ENCODE results near the gene LMNA. TPM values are rescaled to one million over a fixed set of nuclear protein-coding genes. Genes with fewer than 3 reads are reported as not detected.
"Not testable (repeated sequence)": the region's sequence is repeated elsewhere in the genome, so short reads cannot be mapped to it uniquely, and the experiment has no call there.

The LMNA gene
- total RNA-seq, 2 donors from 2014 or later: 740 to 804 TPM

DNA sequence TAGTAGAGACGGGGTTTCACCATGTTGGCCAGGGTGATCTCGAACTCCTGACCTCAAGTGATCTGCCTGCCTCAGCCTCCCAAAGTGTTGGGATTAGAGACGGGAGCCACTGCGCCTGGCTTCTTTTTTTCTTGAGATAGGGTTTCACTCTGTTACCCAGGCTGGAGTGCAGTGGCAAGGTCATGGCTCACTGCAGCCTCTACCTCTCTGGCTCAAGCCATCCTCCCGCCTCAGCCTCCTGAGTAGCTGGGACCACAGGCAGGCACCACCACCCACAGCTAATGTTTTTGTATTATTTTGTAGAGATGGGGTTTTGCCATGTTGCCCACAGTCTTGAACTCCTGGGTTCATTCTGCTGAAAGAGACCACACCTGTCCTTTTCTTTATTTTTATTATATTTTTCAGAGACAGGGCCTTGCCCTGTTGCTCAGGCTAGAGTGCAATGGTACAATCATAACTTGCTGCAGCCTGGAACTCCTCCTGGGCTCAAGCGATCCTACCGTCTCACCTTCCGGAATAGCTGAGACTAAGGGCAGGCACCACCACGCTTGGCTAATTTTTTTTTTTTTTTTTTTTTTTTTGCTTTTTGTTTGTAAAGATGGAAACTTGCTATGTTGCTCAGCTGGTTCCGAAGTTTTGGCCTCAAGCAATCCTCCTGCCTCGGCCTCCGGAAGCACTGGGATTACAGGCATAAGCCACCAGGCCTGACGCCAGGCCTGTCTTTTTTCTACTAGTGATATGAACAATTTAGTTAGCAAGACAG lies 3.1 kb downstream of the LMNA start:
- Histone ChIP-seq H3K4me3 (peak overlapping the region; percentile 96), H3K4me1 (ENCODE audit: control insufficient read depth in 1 of 2, low read depth in 2 of 2) (peaks cover 36 to 55% of the 10 kb centered on the region in 2 donors), H3K27me3 (replicated peaks; ENCODE audit: insufficient read depth) (no peaks in the 10 kb centered on the region), H3K27ac (peak overlapping the region; percentile 98), H3K36me3 (no peaks in the 10 kb centered on the region), H3K9me3 (no peaks in the 10 kb centered on the region)
- TF ChIP-seq, protein P1, sequence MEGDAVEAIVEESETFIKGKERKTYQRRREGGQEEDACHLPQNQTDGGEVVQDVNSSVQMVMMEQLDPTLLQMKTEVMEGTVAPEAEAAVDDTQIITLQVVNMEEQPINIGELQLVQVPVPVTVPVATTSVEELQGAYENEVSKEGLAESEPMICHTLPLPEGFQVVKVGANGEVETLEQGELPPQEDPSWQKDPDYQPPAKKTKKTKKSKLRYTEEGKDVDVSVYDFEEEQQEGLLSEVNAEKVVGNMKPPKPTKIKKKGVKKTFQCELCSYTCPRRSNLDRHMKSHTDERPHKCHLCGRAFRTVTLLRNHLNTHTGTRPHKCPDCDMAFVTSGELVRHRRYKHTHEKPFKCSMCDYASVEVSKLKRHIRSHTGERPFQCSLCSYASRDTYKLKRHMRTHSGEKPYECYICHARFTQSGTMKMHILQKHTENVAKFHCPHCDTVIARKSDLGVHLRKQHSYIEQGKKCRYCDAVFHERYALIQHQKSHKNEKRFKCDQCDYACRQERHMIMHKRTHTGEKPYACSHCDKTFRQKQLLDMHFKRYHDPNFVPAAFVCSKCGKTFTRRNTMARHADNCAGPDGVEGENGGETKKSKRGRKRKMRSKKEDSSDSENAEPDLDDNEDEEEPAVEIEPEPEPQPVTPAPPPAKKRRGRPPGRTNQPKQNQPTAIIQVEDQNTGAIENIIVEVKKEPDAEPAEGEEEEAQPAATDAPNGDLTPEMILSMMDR (IDR thresholded peaks at IDR 0.05): no peak
- DNase-seq (ENCODE audit: low spot score) (no peak), ATAC-seq (ENCODE audit: insufficient number of reproducible peaks, low FRiP score, low read depth) (no peak)

DNA sequence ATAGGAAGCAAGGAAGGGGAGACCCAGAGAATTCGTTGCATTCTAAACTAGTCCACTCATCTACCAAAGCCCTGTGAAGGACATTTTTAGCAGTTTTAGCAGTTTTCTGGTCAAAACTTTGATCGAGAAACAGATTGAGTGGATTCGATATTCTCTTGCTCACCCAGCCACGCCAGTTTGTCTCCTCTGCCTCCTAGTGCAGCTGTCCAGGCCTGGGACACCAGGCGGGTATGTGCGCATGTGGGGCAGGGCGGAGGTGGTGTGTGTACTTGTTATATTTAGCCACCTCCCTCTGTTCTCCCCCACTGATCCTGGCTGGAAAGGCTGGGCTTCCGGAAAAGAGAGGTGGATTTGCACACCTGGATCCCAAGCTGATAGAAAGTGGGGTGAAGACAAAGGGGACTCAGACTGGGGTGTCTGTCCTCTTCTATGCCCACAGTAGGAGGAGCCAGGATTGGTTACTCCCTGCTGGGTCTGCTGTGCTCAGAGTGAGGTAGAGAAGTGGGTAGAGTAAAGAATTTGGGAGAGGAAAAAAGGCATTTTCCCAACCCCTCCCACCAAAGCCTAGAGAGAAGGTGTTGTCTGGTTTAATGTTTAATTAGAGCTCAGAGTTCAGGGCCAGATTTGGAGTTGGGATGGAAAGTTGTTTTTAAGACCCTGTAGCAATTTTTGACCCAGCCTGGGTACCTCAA lies 3.8 kb downstream of the LMNA start:
- peak overlapping the region; percentile 98 for H3K27ac ChIP-seq
- no peaks in the 10 kb centered on the region for H3K27me3 ChIP-seq (replicated peaks; ENCODE audit: insufficient read depth)
- H3K36me3 ChIP-seq: no peaks in the 10 kb centered on the region
- ATAC-seq (ENCODE audit: insufficient number of reproducible peaks, low FRiP score, low read depth): no peak
- TF ChIP-seq, protein P1 (IDR thresholded peaks at IDR 0.05): no peak
- H3K4me3 ChIP-seq: peak overlapping the region; percentile 96
- DNase-seq (ENCODE audit: low spot score): no peak
- no peaks in the 10 kb centered on the region for H3K9me3 ChIP-seq
- peaks cover 40 to 54% of the 10 kb centered on the region in 2 donors for H3K4me1 ChIP-seq (ENCODE audit: control insufficient read depth in 1 of 2, low read depth in 2 of 2)

DNA sequence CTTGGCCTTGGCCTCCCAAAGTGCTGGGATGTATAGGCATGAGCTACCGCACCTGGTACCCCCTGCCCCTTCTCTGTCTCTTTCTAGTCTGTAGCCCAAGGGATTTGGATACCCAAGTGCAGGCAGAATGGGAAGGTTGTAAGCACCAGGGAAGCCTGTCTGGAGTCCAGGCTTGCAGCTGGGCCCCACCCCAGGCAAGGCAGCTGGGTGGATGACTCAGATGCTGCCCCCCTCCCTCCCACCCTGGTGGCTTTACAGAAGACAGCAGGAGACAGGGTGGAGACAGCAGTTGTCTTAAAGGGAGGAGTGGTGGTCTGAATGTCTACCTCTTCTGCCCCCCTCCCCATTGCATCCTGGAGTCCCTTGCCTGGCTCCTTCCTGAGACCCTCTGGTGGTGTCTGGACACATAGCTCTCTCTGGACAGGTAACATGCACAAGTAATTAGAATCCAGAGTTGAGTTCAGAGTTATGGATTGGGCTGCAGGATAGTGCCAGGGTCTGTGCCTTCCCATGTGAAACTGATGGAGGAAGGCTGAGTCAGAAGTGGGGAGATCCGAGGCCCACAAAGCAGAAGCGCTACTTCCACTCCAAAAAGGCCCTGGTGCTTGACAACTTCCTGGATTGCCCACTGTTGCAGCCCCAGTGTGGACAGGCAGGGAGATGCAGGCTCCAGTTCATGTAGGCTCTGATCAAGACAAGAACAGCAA lies 5.1 kb downstream of the LMNA start:
- H3K27ac ChIP-seq: peak overlapping the region; percentile 98
- no peak for DNase-seq (ENCODE audit: low spot score)
- H3K9me3 ChIP-seq: no peaks in the 10 kb centered on the region
- H3K4me3 ChIP-seq: peak overlapping the region; percentile 96
- H3K4me1 ChIP-seq (ENCODE audit: control insufficient read depth in 1 of 2, low read depth in 2 of 2): peaks cover 44 to 60% of the 10 kb centered on the region in 2 donors
- no peak for ATAC-seq (ENCODE audit: insufficient number of reproducible peaks, low FRiP score, low read depth)
- no peaks in the 10 kb centered on the region for H3K36me3 ChIP-seq
- no peaks in the 10 kb centered on the region for H3K27me3 ChIP-seq (replicated peaks; ENCODE audit: insufficient read depth)
- TF ChIP-seq, protein P1 (IDR thresholded peaks at IDR 0.05): peak; percentile 15

DNA sequence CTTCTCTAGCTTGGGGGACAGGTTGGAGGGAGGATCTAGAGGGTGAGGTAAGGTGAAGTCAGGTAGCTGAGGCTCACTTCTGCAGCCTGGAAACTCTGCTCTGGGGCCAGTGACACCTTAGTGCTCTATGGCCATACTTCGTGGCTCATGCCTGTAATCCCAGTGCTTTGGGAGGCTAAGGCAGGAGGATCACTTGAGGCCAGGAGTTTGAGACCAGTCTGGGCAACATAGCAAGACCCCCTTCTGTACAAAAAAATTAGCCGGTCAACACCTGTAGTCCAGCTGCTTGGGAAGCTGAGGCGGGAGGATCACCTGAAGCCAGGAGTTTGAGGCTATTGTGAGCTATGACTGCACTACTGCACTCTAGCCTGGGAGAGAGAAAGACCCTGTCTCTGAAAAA lies 5.8 kb downstream of the LMNA start:
- Histone ChIP-seq H3K4me1 (ENCODE audit: control insufficient read depth in 1 of 2, low read depth in 2 of 2) (peaks cover 51 to 67% of the 10 kb centered on the region in 2 donors), H3K27ac (peak overlapping the region; percentile 98), H3K4me3 (peak overlapping the region; percentile 96), H3K36me3 (no peaks in the 10 kb centered on the region), H3K27me3 (replicated peaks; ENCODE audit: insufficient read depth) (no peaks in the 10 kb centered on the region), H3K9me3 (no peaks in the 10 kb centered on the region)
- ATAC-seq (ENCODE audit: insufficient number of reproducible peaks, low FRiP score, low read depth): no peak
- no peak for DNase-seq (ENCODE audit: low spot score)
- TF ChIP-seq, protein P1 (IDR thresholded peaks at IDR 0.05): no peak

DNA sequence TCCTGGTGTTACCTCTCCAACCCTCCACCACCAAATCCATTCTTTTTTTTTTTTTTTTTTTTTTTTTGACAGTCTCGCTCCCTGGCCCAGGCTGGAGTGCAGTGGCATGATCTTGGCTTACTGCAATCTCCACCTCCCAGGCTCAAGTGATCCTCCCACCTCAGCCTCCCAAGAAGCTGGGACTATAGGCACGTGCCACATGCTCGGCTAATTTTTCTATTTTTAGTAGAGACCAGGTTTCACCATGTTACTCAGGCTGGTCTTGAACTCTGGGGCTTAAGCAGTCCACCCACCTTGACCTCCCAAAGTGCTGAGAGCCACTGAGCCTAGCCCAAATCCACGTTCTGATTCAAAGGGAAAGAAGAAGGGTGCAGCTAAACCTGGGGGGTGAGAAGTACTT lies 6.5 kb downstream of the LMNA start:
- H3K27me3 ChIP-seq (replicated peaks; ENCODE audit: insufficient read depth); H3K36me3 ChIP-seq; H3K9me3 ChIP-seq; ATAC-seq (ENCODE audit: insufficient number of reproducible peaks, low FRiP score, low read depth); DNase-seq (ENCODE audit: low spot score): not testable (repeated sequence)
- H3K4me3 ChIP-seq: peak overlapping the region; percentile 96
- H3K27ac ChIP-seq: peak overlapping the region; percentile 98
- H3K4me1 ChIP-seq (ENCODE audit: control insufficient read depth in 1 of 2, low read depth in 2 of 2): peaks cover 54 to 73% of the 10 kb centered on the region in 2 donors
